Measurements from ENCODE around the gene SLC9A9.

Gene SLC9A9

GRCh38 chr3:143835312-143835711 is 13.0 kb downstream of the SLC9A9 start:
- TF ChIP-seq OSR1 (CRISPR knock-in tag; IDR thresholded peaks at IDR 0.05) (no peak), ZFP3 (CRISPR knock-in tag; IDR thresholded peaks at IDR 0.05) (no peak), ZC3H10 (CRISPR knock-in tag; IDR thresholded peaks at IDR 0.05) (no peak), ZNF8 (CRISPR knock-in tag; IDR thresholded peaks at IDR 0.05) (no peak), ISL1 (CRISPR knock-in tag; IDR thresholded peaks at IDR 0.05) (no peak), POU6F1 (CRISPR knock-in tag; IDR thresholded peaks at IDR 0.05; ENCODE audit: borderline replicate concordance, low read depth) (no peak), ZFP30 (CRISPR knock-in tag; IDR thresholded peaks at IDR 0.05) (no peak), ESRRG (CRISPR knock-in tag; IDR thresholded peaks at IDR 0.05) (no peak), RARB (CRISPR knock-in tag; IDR thresholded peaks at IDR 0.05) (no peak), TCF4 (CRISPR knock-in tag; IDR thresholded peaks at IDR 0.05; ENCODE audit: borderline replicate concordance) (no peak), ZNF70 (CRISPR knock-in tag; IDR thresholded peaks at IDR 0.05) (no peak), SNAI2 (CRISPR knock-in tag; IDR thresholded peaks at IDR 0.05) (no peak), BACH2 (CRISPR knock-in tag; IDR thresholded peaks at IDR 0.05; ENCODE audit: borderline replicate concordance) (no peak)
- TF ChIP-seq, protein P1, sequence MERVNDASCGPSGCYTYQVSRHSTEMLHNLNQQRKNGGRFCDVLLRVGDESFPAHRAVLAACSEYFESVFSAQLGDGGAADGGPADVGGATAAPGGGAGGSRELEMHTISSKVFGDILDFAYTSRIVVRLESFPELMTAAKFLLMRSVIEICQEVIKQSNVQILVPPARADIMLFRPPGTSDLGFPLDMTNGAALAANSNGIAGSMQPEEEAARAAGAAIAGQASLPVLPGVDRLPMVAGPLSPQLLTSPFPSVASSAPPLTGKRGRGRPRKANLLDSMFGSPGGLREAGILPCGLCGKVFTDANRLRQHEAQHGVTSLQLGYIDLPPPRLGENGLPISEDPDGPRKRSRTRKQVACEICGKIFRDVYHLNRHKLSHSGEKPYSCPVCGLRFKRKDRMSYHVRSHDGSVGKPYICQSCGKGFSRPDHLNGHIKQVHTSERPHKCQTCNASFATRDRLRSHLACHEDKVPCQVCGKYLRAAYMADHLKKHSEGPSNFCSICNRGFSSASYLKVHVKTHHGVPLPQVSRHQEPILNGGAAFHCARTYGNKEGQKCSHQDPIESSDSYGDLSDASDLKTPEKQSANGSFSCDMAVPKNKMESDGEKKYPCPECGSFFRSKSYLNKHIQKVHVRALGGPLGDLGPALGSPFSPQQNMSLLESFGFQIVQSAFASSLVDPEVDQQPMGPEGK (CRISPR knock-in tag; IDR thresholded peaks at IDR 0.05; ENCODE audit: borderline replicate concordance): no peak
- TF ChIP-seq, protein P2, sequence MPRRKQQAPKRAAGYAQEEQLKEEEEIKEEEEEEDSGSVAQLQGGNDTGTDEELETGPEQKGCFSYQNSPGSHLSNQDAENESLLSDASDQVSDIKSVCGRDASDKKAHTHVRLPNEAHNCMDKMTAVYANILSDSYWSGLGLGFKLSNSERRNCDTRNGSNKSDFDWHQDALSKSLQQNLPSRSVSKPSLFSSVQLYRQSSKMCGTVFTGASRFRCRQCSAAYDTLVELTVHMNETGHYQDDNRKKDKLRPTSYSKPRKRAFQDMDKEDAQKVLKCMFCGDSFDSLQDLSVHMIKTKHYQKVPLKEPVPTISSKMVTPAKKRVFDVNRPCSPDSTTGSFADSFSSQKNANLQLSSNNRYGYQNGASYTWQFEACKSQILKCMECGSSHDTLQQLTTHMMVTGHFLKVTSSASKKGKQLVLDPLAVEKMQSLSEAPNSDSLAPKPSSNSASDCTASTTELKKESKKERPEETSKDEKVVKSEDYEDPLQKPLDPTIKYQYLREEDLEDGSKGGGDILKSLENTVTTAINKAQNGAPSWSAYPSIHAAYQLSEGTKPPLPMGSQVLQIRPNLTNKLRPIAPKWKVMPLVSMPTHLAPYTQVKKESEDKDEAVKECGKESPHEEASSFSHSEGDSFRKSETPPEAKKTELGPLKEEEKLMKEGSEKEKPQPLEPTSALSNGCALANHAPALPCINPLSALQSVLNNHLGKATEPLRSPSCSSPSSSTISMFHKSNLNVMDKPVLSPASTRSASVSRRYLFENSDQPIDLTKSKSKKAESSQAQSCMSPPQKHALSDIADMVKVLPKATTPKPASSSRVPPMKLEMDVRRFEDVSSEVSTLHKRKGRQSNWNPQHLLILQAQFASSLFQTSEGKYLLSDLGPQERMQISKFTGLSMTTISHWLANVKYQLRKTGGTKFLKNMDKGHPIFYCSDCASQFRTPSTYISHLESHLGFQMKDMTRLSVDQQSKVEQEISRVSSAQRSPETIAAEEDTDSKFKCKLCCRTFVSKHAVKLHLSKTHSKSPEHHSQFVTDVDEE (CRISPR knock-in tag; IDR thresholded peaks at IDR 0.05): no peak
- no peak for ATAC-seq

DNA sequence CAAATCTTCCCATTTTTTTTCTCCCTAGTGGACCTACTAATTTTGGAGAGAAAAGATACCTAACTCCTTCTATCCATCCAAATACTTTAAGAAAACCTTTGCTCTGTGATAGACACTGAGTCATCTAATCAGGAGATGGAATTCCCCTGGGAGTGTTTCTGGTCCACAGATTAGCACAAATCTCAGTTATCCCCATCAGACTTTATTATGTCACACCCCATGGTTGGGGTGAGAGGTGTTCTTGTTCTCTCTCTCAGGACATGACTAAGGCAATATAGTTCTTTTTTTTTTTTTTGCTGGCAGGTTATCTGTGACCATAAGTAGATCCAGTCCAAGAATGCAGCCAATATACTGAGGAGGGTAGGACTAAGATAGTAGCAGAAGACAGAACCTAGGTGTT is 15.8 kb downstream of the SLC9A9 start:
- ATAC-seq: no peak

GRCh38 chr3:143831994-143832393 is 16.3 kb downstream of the SLC9A9 start:
- ATAC-seq: no peak
- TF ChIP-seq ZNF70 (CRISPR knock-in tag; IDR thresholded peaks at IDR 0.05) (no peak), RARB (CRISPR knock-in tag; IDR thresholded peaks at IDR 0.05) (no peak), ZNF565 (CRISPR knock-in tag; conservative IDR thresholded peaks at IDR 0.05; ENCODE audit: low read depth) (no peak), OSR1 (CRISPR knock-in tag; IDR thresholded peaks at IDR 0.05) (no peak), SNAI2 (CRISPR knock-in tag; IDR thresholded peaks at IDR 0.05) (no peak), POU6F1 (CRISPR knock-in tag; IDR thresholded peaks at IDR 0.05; ENCODE audit: borderline replicate concordance, low read depth) (no peak), ZNF8 (CRISPR knock-in tag; IDR thresholded peaks at IDR 0.05) (no peak), ESRRG (CRISPR knock-in tag; IDR thresholded peaks at IDR 0.05) (no peak), TOX (CRISPR knock-in tag; IDR thresholded peaks at IDR 0.05; ENCODE audit: borderline replicate concordance) (no peak), ZFP30 (CRISPR knock-in tag; IDR thresholded peaks at IDR 0.05) (no peak), GLIS3 (CRISPR knock-in tag; IDR thresholded peaks at IDR 0.05) (no peak), BACH2 (CRISPR knock-in tag; IDR thresholded peaks at IDR 0.05; ENCODE audit: borderline replicate concordance) (no peak), ARNTL (CRISPR knock-in tag; IDR thresholded peaks at IDR 0.05; ENCODE audit: borderline replicate concordance, low read depth) (no peak)
- TF ChIP-seq, protein P3, sequence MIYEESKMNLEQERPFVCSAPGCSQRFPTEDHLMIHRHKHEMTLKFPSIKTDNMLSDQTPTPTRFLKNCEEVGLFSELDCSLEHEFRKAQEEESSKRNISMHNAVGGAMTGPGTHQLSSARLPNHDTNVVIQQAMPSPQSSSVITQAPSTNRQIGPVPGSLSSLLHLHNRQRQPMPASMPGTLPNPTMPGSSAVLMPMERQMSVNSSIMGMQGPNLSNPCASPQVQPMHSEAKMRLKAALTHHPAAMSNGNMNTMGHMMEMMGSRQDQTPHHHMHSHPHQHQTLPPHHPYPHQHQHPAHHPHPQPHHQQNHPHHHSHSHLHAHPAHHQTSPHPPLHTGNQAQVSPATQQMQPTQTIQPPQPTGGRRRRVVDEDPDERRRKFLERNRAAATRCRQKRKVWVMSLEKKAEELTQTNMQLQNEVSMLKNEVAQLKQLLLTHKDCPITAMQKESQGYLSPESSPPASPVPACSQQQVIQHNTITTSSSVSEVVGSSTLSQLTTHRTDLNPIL (CRISPR knock-in tag; IDR thresholded peaks at IDR 0.05; ENCODE audit: low read depth): no peak

More for the DNA sequence above, 15.8 kb downstream of the SLC9A9 start:
- TF ChIP-seq ZNF8 (CRISPR knock-in tag; IDR thresholded peaks at IDR 0.05) (no peak), SNAI2 (CRISPR knock-in tag; IDR thresholded peaks at IDR 0.05) (no peak), OSR1 (CRISPR knock-in tag; IDR thresholded peaks at IDR 0.05) (no peak), CSRNP3 (CRISPR knock-in tag; IDR thresholded peaks at IDR 0.05) (no peak), TCF4 (CRISPR knock-in tag; IDR thresholded peaks at IDR 0.05; ENCODE audit: borderline replicate concordance) (no peak), ISL1 (CRISPR knock-in tag; IDR thresholded peaks at IDR 0.05) (no peak), ZNF70 (CRISPR knock-in tag; IDR thresholded peaks at IDR 0.05) (no peak), BACH2 (CRISPR knock-in tag; IDR thresholded peaks at IDR 0.05; ENCODE audit: borderline replicate concordance) (no peak), TOX (CRISPR knock-in tag; IDR thresholded peaks at IDR 0.05; ENCODE audit: borderline replicate concordance) (no peak)
- TF ChIP-seq, protein P3 (CRISPR knock-in tag; IDR thresholded peaks at IDR 0.05; ENCODE audit: low read depth): no peak
